Measurements from ENCODE around the gene TMEM45A.

- TF ChIP-seq POLR2AphosphoS5 (IDR thresholded peaks at IDR 0.05) (no peak), CTCF (IDR thresholded peaks at IDR 0.05) (no peak), EP300 (IDR thresholded peaks at IDR 0.05) (no peak)
Measured at GRCh38 chr3:100467133-100467532, 25.3 kb upstream of the TMEM45A start.
